GM23338 (cell line): ENCODE data around the gene CTNNA3.

Source experiments
- CREB1 ChIP-seq: fragments of 250-450 bp; sonication (Bioruptor Pico); IDR thresholded peaks from 2 replicates; pipeline ENCODE4 v1.5.0; 2020; ENCODE audit warnings: low read depth, mild to moderate bottlenecking, moderate library complexity
- CTCF ChIP-seq, 2 experiments: fragments of 200-600 bp in 1 of 2; sonication (generic) in 1 of 2; conservative IDR thresholded peaks; 2 replicates each; pipeline versions ENCODE4 v1.5.1 to v1.6.1; 2016 to 2017; ENCODE audit warnings: antibody characterized with exemption in 2 of 2, low read depth in 2 of 2, mild to moderate bottlenecking in 2 of 2, moderate library complexity in 1 of 2
- EZH2 ChIP-seq: fragments of 200-600 bp; sonication (generic); IDR thresholded peaks from one replicate; pipeline ENCODE4 v1.8.0; 2017; ENCODE audit warnings: antibody characterized with exemption, mild to moderate bottlenecking, low read depth; ENCODE audit not compliant: unreplicated experiment
- EZH2phosphoT487 ChIP-seq: fragments of 200-600 bp; sonication (generic); IDR thresholded peaks from one replicate; pipeline ENCODE4 v1.8.1; 2018; ENCODE audit warnings: antibody characterized with exemption; ENCODE audit not compliant: unreplicated experiment
- REST ChIP-seq: IDR thresholded peaks from one replicate; pipeline ENCODE4 v1.6.1; 2018; ENCODE audit warnings: antibody characterized with exemption; ENCODE audit not compliant: unreplicated experiment
- STAT1 ChIP-seq: IDR thresholded peaks from one replicate; pipeline ENCODE4 v1.6.1; 2016; ENCODE audit warnings: antibody characterized with exemption; ENCODE audit not compliant: unreplicated experiment
- ZNF462 ChIP-seq: fragments of 250-450 bp; sonication (Bioruptor Pico); IDR thresholded peaks from 2 replicates; pipeline ENCODE4 v1.5.0; 2020; ENCODE audit warnings: mild to moderate bottlenecking, moderate library complexity

- TF ChIP-seq REST: no peak
- TF ChIP-seq ZNF462: no peak
- no peak for TF ChIP-seq CTCF (conservative IDR thresholded peaks at IDR 0.05; ENCODE audit: low read depth in 2 of 2)
- TF ChIP-seq EZH2: no peak
- TF ChIP-seq STAT1: no peak
- TF ChIP-seq EZH2phosphoT487: no peak
- no peak for TF ChIP-seq CREB1 (CRISPR knock-in tag)
These were observed 972.2 kb downstream of the CTNNA3 start for GRCh38 chr10:66723608-66724400.
